PC-9 (cell line): Measurements from ENCODE around the gene CPAMD8. TPM values are rescaled to one million over a fixed set of nuclear protein-coding genes. Genes with fewer than 3 reads are reported as not detected.

Experiments used
- BruUV-seq: library from RNA; stranded (reverse); fragments of 400-500 nt; replicated peaks from 2 replicates; lab custom pipeline; 2021; lab: Mats Ljungman, UMichigan
- CTCF ChIA-PET: fragments of 300-600 bp; sonication (Branson Sonifier 250); formaldehyde crosslinking; loops from one replicate; lab custom pipeline; 2022; ENCODE audit warnings: antibody characterized with exemption; lab: Charles Lee
- POLR2A ChIA-PET: fragments of 300-600 bp; sonication (Branson Sonifier 250); formaldehyde crosslinking; loops from one replicate; lab custom pipeline; 2022; ENCODE audit warnings: antibody characterized with exemption; ENCODE audit not compliant: unreplicated experiment; lab: Charles Lee
- DNase-seq, 2 experiments: peaks; one replicate each; pipeline versions ENCODE4 v3.0.0 to v3.0.0-alpha.2; 2015 to 2022; ENCODE audit warnings: mixed read lengths in 1 of 2
- H2AFZ ChIP-seq: fragments of 200-600 bp; sonication (generic); 2 replicates; pipeline ENCODE4 v1.8.1; 2017; ENCODE audit warnings: antibody characterized with exemption
- H3F3A ChIP-seq: fragments of 200-600 bp; sonication (generic); 2 replicates; pipeline ENCODE4 v1.8.1; 2017; ENCODE audit warnings: antibody characterized with exemption, mild to moderate bottlenecking, low read depth; ENCODE audit not compliant: insufficient read depth
- H3K27ac ChIP-seq: fragments of 200-600 bp; sonication (generic); 2 replicates; pipeline ENCODE4 v1.6.1; 2016; ENCODE audit warnings: mixed run types
- H3K27me3 ChIP-seq: fragments of 200-600 bp; sonication (generic); 2 replicates; pipeline ENCODE4 v1.6.1; 2016; ENCODE audit warnings: low read depth, mixed run types; ENCODE audit not compliant: insufficient read depth
- H3K36me3 ChIP-seq: fragments of 200-600 bp; sonication (generic); 2 replicates; pipeline ENCODE4 v1.6.1; 2016; ENCODE audit warnings: low read depth, mixed run types
- H3K4me1 ChIP-seq: fragments of 200-600 bp; sonication (generic); replicated peaks from 2 replicates; pipeline ENCODE4 v1.6.1; 2016; ENCODE audit warnings: mixed run types; ENCODE audit not compliant: insufficient read depth
- H3K4me2 ChIP-seq: fragments of 200-600 bp; sonication (generic); 2 replicates; pipeline ENCODE4 v1.6.1; 2017; ENCODE audit warnings: mixed run types
- H3K4me3 ChIP-seq: fragments of 200-600 bp; sonication (generic); 2 replicates; pipeline ENCODE4 v1.6.1; 2016; ENCODE audit warnings: mixed run types
- H3K79me2 ChIP-seq: fragments of 200-600 bp; sonication (generic); 2 replicates; pipeline ENCODE4 v1.6.1; 2017; ENCODE audit warnings: low read depth, mixed run types
- H3K9me2 ChIP-seq: fragments of 200-600 bp; sonication (generic); 2 replicates; pipeline ENCODE4 v1.8.1; 2017; ENCODE audit warnings: mild to moderate bottlenecking; ENCODE audit not compliant: insufficient read depth
- H3K9me3 ChIP-seq: fragments of 200-600 bp; sonication (generic); 2 replicates; pipeline ENCODE4 v1.8.1; 2016; ENCODE audit warnings: low read depth; ENCODE audit not compliant: insufficient read depth
- H4K20me1 ChIP-seq: fragments of 200-600 bp; sonication (generic); 2 replicates; pipeline ENCODE4 v1.8.1; 2017; ENCODE audit not compliant: insufficient read depth
- EZH2 ChIP-seq: fragments of 200-600 bp; sonication (generic); IDR thresholded peaks from 2 replicates; pipeline ENCODE4 v1.8.0; 2017; ENCODE audit warnings: antibody characterized with exemption, low read depth
- intact Hi-C: fragments of 100-400 bp; cut with micrococcal nuclease; formaldehyde crosslinking; loops from one replicate; pipeline ENCODE4 v1.10.0; 2022; ENCODE audit not compliant: unreplicated experiment
- total RNA-seq: library from RNA; stranded (reverse); gene quantifications from 2 replicates; pipeline ENCODE4 v1.2.3, GENCODE V29; 2021
- TF ChIP-seq, protein P1 (sequence below): fragments of 200-600 bp; sonication (generic); conservative IDR thresholded peaks from 2 replicates; pipeline ENCODE4 v1.6.1; 2017; ENCODE audit warnings: mixed run types, antibody characterized with exemption, mild to moderate bottlenecking, moderate library complexity

Gene CPAMD8
- total RNA-seq, 1 experiment from 2014 or later: 25.8 TPM

DNA sequence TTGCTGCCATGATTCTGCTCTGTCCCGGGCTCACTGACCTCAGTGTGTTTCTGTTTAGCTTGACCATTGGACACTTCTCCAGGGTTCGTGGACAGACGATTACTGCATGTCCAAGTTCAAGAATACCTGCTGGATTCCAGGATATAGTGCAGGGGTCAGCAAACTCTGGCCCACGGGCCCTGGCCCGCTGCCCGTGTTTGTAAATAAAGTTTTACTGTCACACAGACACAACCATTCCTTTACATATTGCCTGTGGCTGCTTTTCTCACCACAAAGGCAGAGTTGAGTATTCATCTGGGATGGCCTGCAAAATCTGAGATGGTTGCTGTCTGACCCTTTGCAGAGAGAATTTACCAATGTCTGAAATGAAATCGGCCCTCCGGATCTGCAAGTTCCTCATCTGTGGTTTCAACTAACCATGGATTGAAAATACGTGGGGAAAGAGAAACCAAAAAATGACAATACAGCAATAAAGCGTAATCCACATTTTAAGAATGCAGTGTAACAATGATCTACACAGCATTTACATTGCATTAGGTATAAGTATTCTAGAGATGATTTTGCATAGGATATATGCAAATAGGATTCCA lies 163.7 kb downstream of the CPAMD8 start:
- BruUV-seq: no TSS peak
- H3K4me3 ChIP-seq: no peak overlapping the region
- no peaks in the 10 kb centered on the region for H3K27me3 ChIP-seq
- ChIA-PET CTCF (no interaction called here), POLR2A (no interaction called here)
- 0 out of 2 replicates have a peak, but pooled peaks cover 25% of the 10 kb centered on the region for H3K36me3 ChIP-seq
- H3K27ac ChIP-seq: no peak overlapping the region
- H3K4me1 ChIP-seq: no peaks in the 10 kb centered on the region
- H4K20me1 ChIP-seq: no peaks in the 10 kb centered on the region
- intact Hi-C loops: no loop called here
- H3K9me2 ChIP-seq: no peaks in the 10 kb centered on the region
- H3K4me2 ChIP-seq: no peak overlapping the region
- no peak for DNase-seq
- H3K9me3 ChIP-seq: no peaks in the 10 kb centered on the region
- H3F3A ChIP-seq: no peaks in the 10 kb centered on the region; the same call in 1 of the 2 replicates
- H2AFZ ChIP-seq: no peak overlapping the region
- H3K79me2 ChIP-seq: no peaks in the 10 kb centered on the region
- TF ChIP-seq, protein P1, sequence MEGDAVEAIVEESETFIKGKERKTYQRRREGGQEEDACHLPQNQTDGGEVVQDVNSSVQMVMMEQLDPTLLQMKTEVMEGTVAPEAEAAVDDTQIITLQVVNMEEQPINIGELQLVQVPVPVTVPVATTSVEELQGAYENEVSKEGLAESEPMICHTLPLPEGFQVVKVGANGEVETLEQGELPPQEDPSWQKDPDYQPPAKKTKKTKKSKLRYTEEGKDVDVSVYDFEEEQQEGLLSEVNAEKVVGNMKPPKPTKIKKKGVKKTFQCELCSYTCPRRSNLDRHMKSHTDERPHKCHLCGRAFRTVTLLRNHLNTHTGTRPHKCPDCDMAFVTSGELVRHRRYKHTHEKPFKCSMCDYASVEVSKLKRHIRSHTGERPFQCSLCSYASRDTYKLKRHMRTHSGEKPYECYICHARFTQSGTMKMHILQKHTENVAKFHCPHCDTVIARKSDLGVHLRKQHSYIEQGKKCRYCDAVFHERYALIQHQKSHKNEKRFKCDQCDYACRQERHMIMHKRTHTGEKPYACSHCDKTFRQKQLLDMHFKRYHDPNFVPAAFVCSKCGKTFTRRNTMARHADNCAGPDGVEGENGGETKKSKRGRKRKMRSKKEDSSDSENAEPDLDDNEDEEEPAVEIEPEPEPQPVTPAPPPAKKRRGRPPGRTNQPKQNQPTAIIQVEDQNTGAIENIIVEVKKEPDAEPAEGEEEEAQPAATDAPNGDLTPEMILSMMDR: no peak
- no peak for TF ChIP-seq EZH2

DNA sequence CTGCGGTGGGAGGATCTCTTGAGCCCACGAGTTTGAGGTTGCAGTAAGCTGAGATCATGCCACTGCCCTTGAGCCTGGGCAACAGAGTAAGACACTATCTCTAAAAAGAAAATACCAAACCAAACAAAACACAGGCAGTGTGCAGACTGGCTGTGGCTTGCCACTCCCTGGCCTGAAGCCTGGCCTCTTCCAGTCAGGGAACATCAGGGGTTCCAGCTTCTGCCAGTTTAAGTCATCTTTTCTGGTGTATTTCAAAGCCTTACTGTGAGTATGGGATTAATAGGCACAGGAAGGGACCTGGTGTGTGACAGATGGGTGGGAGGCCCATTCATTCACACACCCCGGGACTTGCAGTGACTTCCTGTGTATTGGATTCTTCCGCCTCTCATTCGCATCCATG lies 164.8 kb downstream of the CPAMD8 start:
- H3K79me2 ChIP-seq: no peaks in the 10 kb centered on the region
- H3F3A ChIP-seq: no peaks in the 10 kb centered on the region; the same call in 1 of the 2 replicates
- no peak overlapping the region for H3K4me3 ChIP-seq
- no peak for DNase-seq
- H3K9me3 ChIP-seq: no peaks in the 10 kb centered on the region
- H3K27me3 ChIP-seq: no peaks in the 10 kb centered on the region
- ChIA-PET POLR2A (no interaction called here), CTCF (no interaction called here)
- 0 out of 2 replicates have a peak, but pooled peaks cover 17% of the 10 kb centered on the region for H3K36me3 ChIP-seq
- no peaks in the 10 kb centered on the region for H3K9me2 ChIP-seq
- no peaks in the 10 kb centered on the region for H4K20me1 ChIP-seq
- TF ChIP-seq, protein P1: no peak
- TF ChIP-seq EZH2: no peak
- no peaks in the 10 kb centered on the region for H3K4me1 ChIP-seq
- BruUV-seq: no TSS peak
- H2AFZ ChIP-seq: no peak overlapping the region
- H3K4me2 ChIP-seq: no peak overlapping the region
- no peak overlapping the region for H3K27ac ChIP-seq
- intact Hi-C loops: no loop called here

DNA sequence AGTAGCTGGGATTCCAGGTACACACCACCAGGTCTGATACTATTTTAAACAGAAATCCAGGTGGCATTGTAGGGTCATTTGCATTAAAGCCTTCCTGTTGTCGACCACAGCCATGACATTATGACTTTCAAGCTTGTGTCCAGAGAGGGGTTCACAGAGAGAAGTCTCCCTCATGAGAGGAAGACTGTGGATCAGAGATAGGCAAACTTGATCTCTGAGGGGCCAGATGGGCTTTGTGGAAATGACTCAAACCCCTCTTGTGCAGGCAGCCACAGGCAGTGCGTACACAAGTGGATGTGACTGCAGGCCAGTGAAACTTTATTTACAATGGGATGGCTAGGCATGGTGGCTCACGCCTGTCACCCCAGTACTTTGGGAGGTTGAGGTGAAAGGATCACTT lies 165.6 kb downstream of the CPAMD8 start:
- TF ChIP-seq, protein P1: no peak
- no peak for TF ChIP-seq EZH2
- H3K36me3 ChIP-seq: 0 out of 2 replicates have a peak, but pooled peaks cover 17% of the 10 kb centered on the region

More for the DNA sequence above, 165.6 kb downstream of the CPAMD8 start:
- Histone ChIP-seq H2AFZ (no peak overlapping the region), H3K4me3 (no peak overlapping the region), H3K27me3 (no peaks in the 10 kb centered on the region), H4K20me1 (no peaks in the 10 kb centered on the region), H3F3A (no peaks in the 10 kb centered on the region; the same call in none of the 2 replicates), H3K9me3 (no peaks in the 10 kb centered on the region), H3K4me2 (no peak overlapping the region), H3K4me1 (no peaks in the 10 kb centered on the region), H3K27ac (no peak overlapping the region), H3K9me2 (no peaks in the 10 kb centered on the region), H3K79me2 (no peaks in the 10 kb centered on the region)
- DNase-seq: no peak
- intact Hi-C loops: no loop called here
- POLR2A ChIA-PET: no interaction called here
- CTCF ChIA-PET: no interaction called here
- BruUV-seq: no TSS peak
